C4-2B (cell line): ENCODE results near the gene WDR53.

ENCODE experiments used
- ZFX ChIP-seq: fragments of 450-650 bp; IDR thresholded peaks from 2 replicates; pipeline ENCODE4 v1.6.1; 2017
- TF ChIP-seq, protein P1 (sequence below): fragments of 450-650 bp; conservative IDR thresholded peaks from 2 replicates; pipeline ENCODE4 v1.5.1; 2017; ENCODE audit warnings: mild to moderate bottlenecking

DNA sequence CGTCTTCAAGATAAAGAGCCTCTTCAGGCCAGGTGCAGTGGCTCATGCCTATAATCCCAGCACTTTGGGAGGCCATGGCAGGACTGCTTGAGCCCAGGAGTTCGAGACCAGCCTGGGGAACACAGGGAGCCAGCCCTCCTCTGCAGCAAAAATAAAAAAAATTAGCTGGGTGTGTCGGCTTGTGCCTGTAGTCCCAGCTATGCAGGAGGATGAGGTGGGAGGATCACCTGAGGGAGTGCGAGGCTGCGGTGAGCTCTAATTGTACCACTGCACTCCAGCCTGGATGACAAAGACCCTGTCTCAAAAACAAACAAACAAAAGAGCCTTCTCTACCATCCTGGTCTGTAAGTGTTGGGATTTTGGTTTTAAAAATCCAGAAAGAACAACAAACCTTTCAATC lies 11.1 kb downstream of the WDR53 start:
- TF ChIP-seq, protein P1, sequence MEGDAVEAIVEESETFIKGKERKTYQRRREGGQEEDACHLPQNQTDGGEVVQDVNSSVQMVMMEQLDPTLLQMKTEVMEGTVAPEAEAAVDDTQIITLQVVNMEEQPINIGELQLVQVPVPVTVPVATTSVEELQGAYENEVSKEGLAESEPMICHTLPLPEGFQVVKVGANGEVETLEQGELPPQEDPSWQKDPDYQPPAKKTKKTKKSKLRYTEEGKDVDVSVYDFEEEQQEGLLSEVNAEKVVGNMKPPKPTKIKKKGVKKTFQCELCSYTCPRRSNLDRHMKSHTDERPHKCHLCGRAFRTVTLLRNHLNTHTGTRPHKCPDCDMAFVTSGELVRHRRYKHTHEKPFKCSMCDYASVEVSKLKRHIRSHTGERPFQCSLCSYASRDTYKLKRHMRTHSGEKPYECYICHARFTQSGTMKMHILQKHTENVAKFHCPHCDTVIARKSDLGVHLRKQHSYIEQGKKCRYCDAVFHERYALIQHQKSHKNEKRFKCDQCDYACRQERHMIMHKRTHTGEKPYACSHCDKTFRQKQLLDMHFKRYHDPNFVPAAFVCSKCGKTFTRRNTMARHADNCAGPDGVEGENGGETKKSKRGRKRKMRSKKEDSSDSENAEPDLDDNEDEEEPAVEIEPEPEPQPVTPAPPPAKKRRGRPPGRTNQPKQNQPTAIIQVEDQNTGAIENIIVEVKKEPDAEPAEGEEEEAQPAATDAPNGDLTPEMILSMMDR, result no peak
- TF ChIP-seq ZFX, result no peak
